Immature natural killer cell (primary cell): ENCODE data around the gene WFDC11. TPM values are rescaled to one million over a fixed set of nuclear protein-coding genes. Genes with fewer than 3 reads are reported as not detected.
"Not testable (repeated sequence)": the region's sequence is repeated elsewhere in the genome, so short reads cannot be mapped to it uniquely, and the experiment has no call there.

Source experiments
- DNase-seq, 3 donors: peaks; one replicate each; pipeline ENCODE4 v3.0.0; 2022; ENCODE audit warnings: mixed read lengths in 1 of 3
- H3K27ac Mint-ChIP-seq, 6 donors: one replicate each; pipeline ENCODE4 v1.8.0; 2020; ENCODE audit warnings: mixed read lengths in 6 of 6, mild to moderate bottlenecking in 5 of 6, inconsistent platforms in 4 of 6, moderate library complexity in 3 of 6
- H3K27me3 Mint-ChIP-seq, 3 donors: one replicate each; pipeline ENCODE4 v1.8.0; 2020 to 2021; ENCODE audit warnings: low read depth in 3 of 3, mild to moderate bottlenecking in 3 of 3, mixed read lengths in 3 of 3, moderate library complexity in 3 of 3, inconsistent platforms in 1 of 3
- H3K36me3 Mint-ChIP-seq, 3 donors: one replicate each; pipeline ENCODE4 v1.8.0; 2020; ENCODE audit warnings: mixed read lengths in 3 of 3, inconsistent platforms in 2 of 3, mild to moderate bottlenecking in 2 of 3
- H3K4me1 Mint-ChIP-seq, 2 donors: one replicate each; pipeline ENCODE4 v1.8.0; 2020; ENCODE audit warnings: inconsistent platforms in 2 of 2, mild to moderate bottlenecking in 2 of 2, mixed read lengths in 2 of 2, moderate library complexity in 1 of 2
- H3K4me3 Mint-ChIP-seq, 5 donors: one replicate each; pipeline ENCODE4 v1.8.0; 2020; ENCODE audit warnings: mild to moderate bottlenecking in 5 of 5, mixed read lengths in 5 of 5, inconsistent platforms in 3 of 5, moderate library complexity in 3 of 5
- H3K9me3 Mint-ChIP-seq, 6 donors: one replicate each; pipeline ENCODE4 v1.8.0; 2020; ENCODE audit warnings: mild to moderate bottlenecking in 6 of 6, mixed read lengths in 6 of 6, inconsistent platforms in 4 of 6, moderate library complexity in 3 of 6
- polyA plus RNA-seq, 3 donors: library from polyadenylated mRNA; unstranded; fragments of 300-500 nt; fragmentation: Illumina TruSeq; gene quantifications; one replicate each; pipeline ENCODE4 v1.2.3, GENCODE V29; 2021

Gene WFDC11
- polyA plus RNA-seq = not detected

DNA sequence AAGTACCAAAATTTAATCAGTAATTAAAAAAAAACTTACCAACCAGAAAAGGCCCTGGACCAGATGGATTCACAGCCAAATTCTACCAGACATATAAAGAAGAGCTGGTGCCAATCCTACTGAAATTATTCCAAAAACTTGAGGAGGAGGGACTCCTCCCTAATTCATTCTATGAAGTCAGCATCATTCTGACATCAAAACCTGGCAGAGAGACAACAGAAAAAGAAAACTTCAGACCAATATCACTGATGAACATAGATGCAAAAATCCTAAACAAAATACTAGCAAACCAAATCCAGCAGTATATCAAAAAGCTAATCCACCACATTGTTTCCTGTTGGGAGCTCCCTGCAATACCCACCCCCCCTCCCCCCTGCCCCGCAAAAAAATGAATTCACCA lies at the start of gene WFDC11:
Gene WFDC11 (minus strand): TSS at position 101 of the 400 bp plus-strand sequence. CDS start 19,639 bp downstream, outside the sequence.
- no peaks in the 10 kb centered on the region for H3K4me1 Mint-ChIP-seq
- H3K4me3 Mint-ChIP-seq = no peak within 1 kb of the TSS
- peaks cover 9 to 14% (median 9%) of the 10 kb centered on the region in 3 donors for H3K27me3 Mint-ChIP-seq
- no peaks in the 10 kb centered on the region for H3K36me3 Mint-ChIP-seq
- DNase-seq = no peak
- H3K9me3 Mint-ChIP-seq = peaks cover 0 to 5% (median 0%) of the 10 kb centered on the region in 6 donors
- no peak within 1 kb of the TSS for H3K27ac Mint-ChIP-seq

DNA sequence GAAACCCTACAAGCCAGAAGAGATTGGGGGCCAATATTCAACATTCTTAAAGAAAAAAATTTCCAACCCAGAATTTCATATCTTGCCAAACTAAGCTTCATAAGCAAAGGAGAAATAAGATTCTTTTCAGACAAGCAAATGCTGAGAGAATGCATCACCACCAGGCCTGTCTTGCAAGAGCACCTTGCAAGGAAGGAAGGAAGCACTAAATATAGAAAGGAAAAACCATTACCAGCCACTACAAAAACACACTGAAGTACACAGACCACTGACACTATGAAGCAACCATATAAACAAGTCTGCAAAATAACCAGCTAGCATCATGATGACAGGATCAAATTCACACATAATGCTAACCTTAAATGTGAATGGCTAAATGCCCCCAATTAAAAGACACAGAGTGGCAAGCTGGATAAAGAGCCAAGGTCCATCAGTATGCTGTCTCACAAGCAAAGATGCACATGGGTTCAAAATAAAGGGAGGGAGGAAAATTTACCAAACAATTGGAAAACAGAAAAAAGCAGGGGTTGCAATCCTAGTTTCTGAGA lies 46.2 kb upstream of the WFDC11 start:
- peak in 1 of 3 donors; percentile 4 for DNase-seq
- Mint-ChIP-seq H3K27me3 (peaks cover 0 to 20% (median 10%) of the 10 kb centered on the region in 3 donors), H3K4me1 (peaks cover 10 to 18% of the 10 kb centered on the region in 2 donors), H3K27ac (peak overlapping the region in 2 of 6 donors; percentile 8 to 11)
- not testable (repeated sequence) for H3K36me3 Mint-ChIP-seq, H3K4me3 Mint-ChIP-seq, H3K9me3 Mint-ChIP-seq

DNA sequence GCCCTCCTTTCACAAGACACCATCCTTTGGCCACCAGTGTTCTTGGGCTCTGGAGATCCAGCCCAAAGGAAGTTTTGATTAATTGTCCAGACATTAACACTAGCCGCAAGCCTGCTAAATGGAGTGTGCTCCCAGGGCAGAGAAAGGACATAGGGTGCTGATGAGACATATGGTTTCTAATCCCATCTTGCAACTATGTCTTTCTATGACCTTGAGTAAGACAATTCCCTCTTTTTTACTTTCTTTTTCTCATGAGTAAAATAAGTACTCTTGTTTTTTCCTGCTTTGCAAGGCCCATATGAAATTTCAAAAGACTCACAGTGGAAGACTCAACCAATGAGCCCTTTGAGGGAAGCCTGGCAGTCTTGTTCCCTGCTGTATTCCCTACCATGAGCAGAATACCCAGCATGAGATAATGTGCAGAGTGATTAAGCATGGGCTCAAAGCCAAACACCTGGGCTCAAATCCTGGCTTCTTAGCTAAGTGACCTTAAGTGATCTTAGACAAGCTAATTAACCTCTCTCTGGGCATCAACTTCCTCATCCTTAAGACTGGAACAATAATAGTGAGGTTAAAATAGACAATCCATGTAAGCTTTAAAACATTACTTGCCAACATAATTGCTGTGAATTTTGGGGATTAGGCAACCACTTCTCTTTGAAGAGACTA lies 35.1 kb upstream of the WFDC11 start, which contains the start of gene WFDC10B:
Gene WFDC10B (minus strand): TSS at position 51 of the 669 bp plus-strand sequence. CDS start 19,027 bp downstream, outside the sequence.
- Mint-ChIP-seq H3K4me3 (no peak within 1 kb of the TSS), H3K4me1 (no peaks in the 10 kb centered on the region), H3K9me3 (no peaks in the 10 kb centered on the region), H3K27me3 (peaks cover 4 to 25% (median 5%) of the 10 kb centered on the region in 3 donors), H3K36me3 (no peaks in the 10 kb centered on the region), H3K27ac (no peak within 1 kb of the TSS)
- DNase-seq = no peak

DNA sequence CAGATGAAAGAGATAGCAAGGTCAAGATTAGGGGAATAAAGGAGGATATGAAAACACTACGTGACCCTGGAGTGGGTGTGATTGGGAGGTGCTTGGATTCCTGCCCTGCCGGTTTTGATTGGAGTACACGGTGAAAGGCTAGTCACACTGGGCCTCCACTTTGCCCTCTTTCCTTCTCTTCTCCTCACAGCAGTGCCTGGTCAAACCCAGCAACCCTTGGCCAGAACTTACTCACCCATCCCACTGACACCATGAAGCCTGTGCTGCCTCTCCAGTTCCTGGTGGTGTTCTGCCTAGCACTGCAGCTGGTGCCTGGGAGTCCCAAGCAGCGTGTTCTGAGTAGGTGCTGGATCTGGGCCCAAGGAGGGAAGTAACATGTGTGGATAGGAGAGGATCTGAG lies 31.8 kb upstream of the WFDC11 start, which contains the start of gene WFDC13:
Gene WFDC13 (plus strand): TSS at position 166 of the 400 bp plus-strand sequence. CDS start 86 bp downstream, at position 252.
- DNase-seq = no peak
- Mint-ChIP-seq H3K9me3 (no peaks in the 10 kb centered on the region), H3K4me1 (no peaks in the 10 kb centered on the region), H3K27ac (no peak within 1 kb of the TSS), H3K36me3 (no peaks in the 10 kb centered on the region), H3K4me3 (no peak within 1 kb of the TSS), H3K27me3 (peaks cover 2 to 16% (median 5%) of the 10 kb centered on the region in 3 donors)

DNA sequence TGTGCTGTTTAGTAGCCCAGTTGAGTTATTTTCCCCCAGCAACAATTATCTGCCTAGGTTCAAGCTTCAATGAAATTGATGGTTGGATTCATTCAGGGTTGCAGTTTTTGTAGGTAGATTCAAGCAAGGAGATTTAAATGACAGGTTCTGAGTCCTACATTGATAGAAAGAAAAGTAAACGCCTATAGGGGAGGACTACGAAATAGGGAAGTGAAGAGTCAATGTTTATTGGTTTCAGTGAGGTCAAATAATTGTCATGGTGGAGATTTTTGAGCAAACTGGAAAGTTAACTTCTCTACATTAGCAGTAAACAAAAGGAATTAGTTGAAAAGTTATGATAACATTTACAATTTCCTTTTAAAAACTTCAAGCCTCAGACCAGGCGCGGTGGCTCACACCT lies 31.1 kb upstream of the WFDC11 start:
- no peaks in the 10 kb centered on the region for H3K4me1 Mint-ChIP-seq
- H3K27me3 Mint-ChIP-seq = peaks cover 3 to 18% (median 5%) of the 10 kb centered on the region in 3 donors
- H3K9me3 Mint-ChIP-seq = no peaks in the 10 kb centered on the region
- no peaks in the 10 kb centered on the region for H3K36me3 Mint-ChIP-seq
- no peak overlapping the region for H3K27ac Mint-ChIP-seq
- no peak for DNase-seq
- H3K4me3 Mint-ChIP-seq = no peak overlapping the region

DNA sequence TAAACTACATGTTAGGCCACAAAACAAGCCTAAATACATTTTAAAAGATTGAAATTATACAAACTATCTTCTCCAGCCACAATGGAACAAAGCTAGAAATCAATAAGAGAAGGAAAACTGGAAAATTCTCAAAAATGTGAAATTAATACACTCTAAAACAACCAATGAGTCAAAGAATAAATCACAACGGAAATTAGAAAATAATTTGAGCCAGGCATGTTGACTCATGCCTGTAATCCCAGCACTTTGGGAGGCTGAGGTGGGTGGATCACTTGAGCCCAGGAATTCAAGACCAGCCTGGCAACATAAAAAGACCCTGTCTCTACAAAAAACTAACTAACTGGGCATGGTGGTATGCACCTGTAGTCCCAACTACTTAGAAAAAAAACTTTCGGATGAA lies 25.5 kb upstream of the WFDC11 start:
- Mint-ChIP-seq H3K4me3 (no peak overlapping the region), H3K9me3 (no peaks in the 10 kb centered on the region), H3K27ac (no peak overlapping the region), H3K36me3 (no peaks in the 10 kb centered on the region), H3K4me1 (no peaks in the 10 kb centered on the region), H3K27me3 (peaks cover 2 to 7% (median 7%) of the 10 kb centered on the region in 3 donors)
- no peak for DNase-seq

DNA sequence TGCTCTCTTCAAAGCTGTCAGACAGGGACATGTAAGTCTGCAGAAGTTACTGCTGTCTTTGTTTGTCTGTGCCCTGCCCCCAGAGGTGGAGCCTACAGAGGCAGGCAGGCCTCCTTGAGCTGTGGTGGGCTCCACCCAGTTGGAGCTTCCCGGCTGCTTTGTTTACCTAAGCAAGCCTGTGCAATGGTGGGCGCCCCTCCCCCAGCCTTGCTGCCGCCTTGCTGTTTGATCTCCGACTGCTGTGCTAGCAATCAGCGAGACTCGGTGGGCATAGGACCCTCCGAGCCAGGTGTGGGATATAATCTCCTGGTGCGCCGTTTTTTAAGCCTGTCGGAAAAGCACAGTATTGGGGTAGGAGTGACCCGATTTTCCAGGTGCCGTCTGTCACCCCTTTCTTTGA lies 23.3 kb upstream of the WFDC11 start:
- H3K27me3 Mint-ChIP-seq = peaks cover 0 to 11% (median 7%) of the 10 kb centered on the region in 3 donors
- H3K4me1 Mint-ChIP-seq, H3K36me3 Mint-ChIP-seq, H3K4me3 Mint-ChIP-seq, DNase-seq, H3K9me3 Mint-ChIP-seq, H3K27ac Mint-ChIP-seq: not testable (repeated sequence)

DNA sequence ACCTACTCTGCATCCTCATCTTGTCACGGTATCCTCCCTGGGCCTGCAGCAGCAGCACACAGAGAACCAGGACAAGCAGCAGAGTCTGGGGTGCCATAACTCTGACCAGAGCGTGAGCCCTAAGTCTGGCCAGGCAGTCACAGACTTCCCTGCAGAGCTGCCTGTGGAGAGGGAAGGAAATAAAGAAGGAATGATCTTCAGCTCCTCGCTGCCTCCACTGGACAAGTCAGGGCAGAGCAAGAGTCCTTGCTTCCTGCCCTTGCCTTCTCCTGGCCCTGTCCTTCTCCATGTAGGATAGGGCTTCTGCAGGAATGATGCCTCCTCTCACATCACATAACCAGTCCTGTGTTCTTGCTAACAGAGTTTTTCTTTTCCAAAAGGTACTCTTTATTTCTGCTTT lies 15.9 kb upstream of the WFDC11 start:
- H3K36me3 Mint-ChIP-seq = no peaks in the 10 kb centered on the region
- H3K4me3 Mint-ChIP-seq = no peak overlapping the region
- no peak overlapping the region for H3K27ac Mint-ChIP-seq

DNA sequence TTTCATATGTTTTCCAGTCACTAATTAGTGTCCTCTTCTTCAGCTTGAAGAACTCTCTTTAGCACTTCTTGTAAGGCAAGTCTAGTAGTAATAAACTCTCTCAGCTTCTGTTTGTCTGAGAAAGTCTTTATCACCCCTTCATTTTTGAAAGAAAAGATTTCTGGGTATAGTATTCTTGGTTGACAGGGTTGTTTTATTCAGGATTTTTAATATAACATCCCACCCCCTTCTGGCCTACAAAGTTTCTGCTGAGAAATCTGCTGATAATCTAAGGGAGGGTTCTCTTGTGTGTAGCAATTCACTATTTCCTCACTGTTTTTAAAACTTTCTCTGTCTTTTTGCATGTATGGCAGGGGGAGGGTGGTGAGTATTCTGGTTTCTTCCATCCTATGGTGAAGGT lies 9.6 kb upstream of the WFDC11 start:
- Mint-ChIP-seq H3K27ac (no peak overlapping the region), H3K27me3 (peaks cover 7 to 21% (median 11%) of the 10 kb centered on the region in 3 donors)

More for the DNA sequence above, 15.9 kb upstream of the WFDC11 start:
- peaks cover 0 to 2% (median 0%) of the 10 kb centered on the region in 6 donors for H3K9me3 Mint-ChIP-seq
- no peaks in the 10 kb centered on the region for H3K4me1 Mint-ChIP-seq
- no peak for DNase-seq
- peaks cover 3 to 11% (median 4%) of the 10 kb centered on the region in 3 donors for H3K27me3 Mint-ChIP-seq

DNA sequence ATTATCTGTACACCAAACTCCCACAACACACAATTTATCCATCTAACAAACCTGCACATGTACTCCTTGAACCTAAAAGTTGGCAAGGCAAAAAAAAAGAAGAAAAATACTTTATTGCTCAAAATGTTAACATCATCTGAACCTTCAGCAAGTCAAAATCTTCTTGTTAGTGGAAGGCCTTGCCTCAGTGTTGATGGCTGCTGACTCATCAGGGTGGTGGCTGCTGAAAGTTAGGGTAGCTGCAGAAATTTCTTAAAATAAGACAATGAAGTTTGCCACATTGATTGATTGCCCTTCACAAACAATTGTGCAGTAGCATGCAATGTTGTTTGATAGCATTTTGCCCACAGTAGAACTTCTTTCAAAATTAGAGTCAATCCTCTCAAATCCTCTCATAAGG lies 2.7 kb upstream of the WFDC11 start:
- Mint-ChIP-seq H3K4me3 (no peak overlapping the region), H3K27ac (no peak overlapping the region), H3K4me1 (no peaks in the 10 kb centered on the region), H3K36me3 (peaks cover 0 to 2% (median 0%) of the 10 kb centered on the region in 3 donors), H3K27me3 (peaks cover 10 to 11% (median 10%) of the 10 kb centered on the region in 3 donors), H3K9me3 (peaks cover 0 to 7% (median 2%) of the 10 kb centered on the region in 6 donors)
- no peak for DNase-seq

More for the DNA sequence above, 9.6 kb upstream of the WFDC11 start:
- Mint-ChIP-seq H3K36me3 (peaks cover 3 to 6% (median 5%) of the 10 kb centered on the region in 3 donors), H3K4me1 (no peaks in the 10 kb centered on the region), H3K9me3 (peaks cover 11 to 31% (median 21%) of the 10 kb centered on the region in 6 donors), H3K4me3 (no peak overlapping the region)
- no peak for DNase-seq

DNA sequence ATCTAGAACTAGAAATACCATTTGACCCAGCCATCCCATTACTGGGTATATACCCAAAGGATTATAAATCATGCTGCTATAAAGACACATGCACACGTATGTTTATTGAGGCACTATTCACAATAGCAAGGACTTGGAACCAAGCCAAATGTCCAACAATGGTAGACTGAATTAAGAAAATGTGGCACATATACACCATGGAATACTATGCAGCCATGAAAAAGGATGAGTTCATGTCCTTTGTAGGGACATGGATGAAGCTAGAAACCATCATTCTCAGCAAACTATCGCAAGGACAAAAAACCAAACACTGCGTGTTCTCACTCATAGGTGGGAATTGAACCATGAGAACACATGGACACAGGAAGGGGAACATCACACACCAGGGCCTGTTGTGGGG lies 13.0 kb downstream of the WFDC11 start:
- H3K4me3 Mint-ChIP-seq, H3K9me3 Mint-ChIP-seq, DNase-seq, H3K36me3 Mint-ChIP-seq, H3K27ac Mint-ChIP-seq, H3K4me1 Mint-ChIP-seq: not testable (repeated sequence)
- H3K27me3 Mint-ChIP-seq = peaks cover 0 to 11% (median 2%) of the 10 kb centered on the region in 3 donors

DNA sequence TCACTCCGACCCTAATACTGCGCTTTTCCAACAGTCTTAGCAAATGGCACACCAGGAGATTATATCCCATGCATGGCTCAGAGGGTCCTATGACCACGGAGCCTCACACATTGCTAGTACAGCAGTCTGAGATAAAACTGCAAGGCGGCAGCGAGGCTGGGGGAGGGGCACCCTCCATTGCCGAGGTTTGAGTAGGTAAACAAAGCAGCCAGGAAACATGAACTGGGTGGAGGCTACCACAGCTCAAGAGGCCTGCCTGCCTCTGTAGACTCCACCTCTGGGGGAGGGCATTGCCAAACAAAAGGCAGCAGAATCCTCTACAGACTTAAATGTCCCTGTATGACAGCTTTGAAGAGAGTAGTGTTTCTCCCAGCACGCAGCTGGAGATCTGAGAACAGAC lies 18.3 kb downstream of the WFDC11 start:
- DNase-seq, H3K4me1 Mint-ChIP-seq, H3K36me3 Mint-ChIP-seq, H3K9me3 Mint-ChIP-seq, H3K27ac Mint-ChIP-seq, H3K4me3 Mint-ChIP-seq: not testable (repeated sequence)
- peaks cover 0 to 15% (median 0%) of the 10 kb centered on the region in 3 donors for H3K27me3 Mint-ChIP-seq

DNA sequence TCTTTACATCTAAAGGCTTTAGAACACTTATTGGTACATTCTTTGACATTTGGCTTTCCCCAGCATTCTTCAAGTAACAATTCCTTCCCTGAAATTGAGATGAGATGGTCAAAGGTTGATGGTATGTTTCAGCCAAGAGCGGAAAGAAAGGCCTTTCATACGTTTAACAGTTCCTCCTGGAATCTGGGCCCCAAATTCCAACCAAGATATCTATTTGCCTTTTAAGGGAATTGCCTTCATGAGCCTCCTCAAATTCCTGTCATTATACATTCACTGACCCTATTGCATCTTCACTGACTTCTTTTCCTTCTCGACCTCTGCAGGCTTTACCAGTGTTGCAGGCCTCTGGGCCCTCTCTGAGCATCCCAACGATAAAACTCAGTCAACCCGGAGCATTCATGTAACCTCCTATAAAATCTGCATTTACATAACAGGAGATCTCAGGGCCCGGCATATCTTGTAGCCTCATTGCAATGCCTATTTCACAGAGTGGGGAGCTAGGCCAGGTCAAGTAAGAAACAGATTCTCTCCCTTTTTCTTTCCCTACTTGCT lies 20.7 kb downstream of the WFDC11 start:
- H3K36me3 Mint-ChIP-seq = no peaks in the 10 kb centered on the region
- no peak overlapping the region for H3K27ac Mint-ChIP-seq
- H3K4me3 Mint-ChIP-seq = no peak overlapping the region
- H3K27me3 Mint-ChIP-seq = peaks cover 0 to 11% (median 1%) of the 10 kb centered on the region in 3 donors
- no peaks in the 10 kb centered on the region for H3K4me1 Mint-ChIP-seq
- no peak for DNase-seq
- H3K9me3 Mint-ChIP-seq = peaks cover 0 to 2% (median 0%) of the 10 kb centered on the region in 6 donors

DNA sequence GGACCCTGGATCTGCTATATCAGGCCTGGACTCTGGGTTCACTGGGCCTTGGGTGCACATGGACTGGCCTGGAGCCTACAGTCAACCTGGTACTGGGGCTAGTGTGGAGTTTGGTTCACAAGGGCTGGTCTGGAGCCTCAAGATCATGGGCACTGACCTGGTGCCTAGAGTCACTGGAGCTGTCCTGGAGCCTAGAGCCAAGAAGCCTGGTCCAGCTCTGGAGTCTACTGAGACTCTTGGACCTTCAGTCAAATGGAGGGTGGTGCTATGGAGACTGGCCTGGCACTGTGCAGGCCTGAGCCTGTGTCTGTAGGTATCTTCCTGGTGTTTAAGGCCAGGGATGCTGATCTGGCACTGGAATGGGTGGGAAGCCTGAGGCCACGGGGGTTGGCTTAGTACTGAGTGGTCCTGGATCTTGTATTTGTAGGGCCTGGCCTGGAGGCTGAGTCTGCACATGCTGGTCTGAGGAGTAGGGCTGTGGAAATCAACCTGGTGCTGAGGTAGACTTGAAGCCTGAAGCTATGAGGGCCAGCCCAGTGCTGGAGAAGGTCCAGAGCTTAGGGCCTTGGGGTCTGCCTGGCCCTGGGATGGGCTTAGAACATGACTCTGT lies 22.5 kb downstream of the WFDC11 start:
- Mint-ChIP-seq H3K4me3 (no peak overlapping the region), H3K36me3 (no peaks in the 10 kb centered on the region), H3K27ac (no peak overlapping the region), H3K4me1 (no peaks in the 10 kb centered on the region), H3K27me3 (peaks cover 1 to 5% (median 2%) of the 10 kb centered on the region in 3 donors), H3K9me3 (no peaks in the 10 kb centered on the region)
- DNase-seq = no peak
